Forelimb muscle (tissue), 1 donor: ENCODE measurements around the gene SMIM44. TPM values are rescaled to one million over a fixed set of nuclear protein-coding genes. Genes with fewer than 3 reads are reported as not detected.

Source experiments
- DNase-seq: peaks from one replicate; pipeline ENCODE4 v3.0.0-alpha.2; 2013; ENCODE audit warnings: low read depth
- polyA plus RNA-seq: library from polyadenylated mRNA; unstranded; fragments of 120-200 nt; gene quantifications from one replicate; pipeline ENCODE4 v1.2.1, GENCODE V29; 2013; ENCODE audit not compliant: insufficient read length

The SMIM44 gene
- polyA plus RNA-seq, 1 donor: not detected

GRCh38 chr19:3441089-3441985 lies 41.9 kb downstream of the SMIM44 start:
- DNase-seq: no peak

- no peak for DNase-seq
Measured at GRCh38 chr19:3440082-3440481, 43.2 kb downstream of the SMIM44 start.

- peak; percentile 68 for DNase-seq
Measured at GRCh38 chr19:3434630-3435553, 48.3 kb downstream of the SMIM44 start.

GRCh38 chr19:3433805-3434540 lies 49.3 kb downstream of the SMIM44 start:
- DNase-seq: no peak

GRCh38 chr19:3433313-3433712 lies 49.9 kb downstream of the SMIM44 start:
- no peak for DNase-seq

Other genes starting within 250 kb of the SMIM44 start
- gene NFIC, start 116.9 kb downstream of the SMIM44 start, polyA plus RNA-seq: 35.4 TPM
- gene SMIM24, start 2.9 kb downstream of the SMIM44 start, polyA plus RNA-seq: 0.22 TPM
- 6.8 TPM for gene DOHH, start 17.2 kb upstream of the SMIM44 start, polyA plus RNA-seq
- gene FZR1, start 22.9 kb upstream of the SMIM44 start, polyA plus RNA-seq: 26.9 TPM
- gene TEKTIP1, start 55.7 kb upstream of the SMIM44 start, polyA plus RNA-seq: 4.5 TPM
- 25.2 TPM for gene MFSD12, start 74.1 kb upstream of the SMIM44 start, polyA plus RNA-seq
- gene HMG20B, start 89.5 kb upstream of the SMIM44 start, polyA plus RNA-seq: 34.1 TPM
- gene GIPC3, start 102.0 kb upstream of the SMIM44 start, polyA plus RNA-seq: 1.4 TPM
- 1.7 TPM for gene TBXA2R, start 123.4 kb upstream of the SMIM44 start, polyA plus RNA-seq
- 18.9 TPM for gene CACTIN, start 143.3 kb upstream of the SMIM44 start, polyA plus RNA-seq
- gene PIP5K1C, start 217.0 kb upstream of the SMIM44 start, polyA plus RNA-seq: 22.0 TPM
- 0.46 TPM for gene TJP3, start 224.9 kb upstream of the SMIM44 start, polyA plus RNA-seq